Astrocyte (in vitro differentiated cells and primary cell): Measurements from ENCODE around the gene LSM14A. TPM values are rescaled to one million over a fixed set of nuclear protein-coding genes. Genes with fewer than 3 reads are reported as not detected.
A peak's percentile ranks its signal among the peaks of the same experiment; 100 is the strongest.

Experiments
- DNase-seq: peaks from one replicate; pipeline ENCODE4 v3.0.0-alpha.2; 2010; ENCODE audit warnings: low read depth
- FAIRE-seq: peaks from 2 replicates; lab custom pipeline; 2011; peaks lifted over from hg19 to GRCh38; lab: Jason Lieb, UNC
- H2AFZ ChIP-seq: 2 replicates; pipeline ENCODE4 v1.6.0; 2012; ENCODE audit warnings: low read depth, low read length, inconsistent platforms
- H3K27ac ChIP-seq: 2 replicates; pipeline ENCODE4 v1.5.1; 2011; ENCODE audit warnings: low read depth, low read length, inconsistent platforms
- H3K27me3 ChIP-seq: 2 replicates; pipeline ENCODE4 v1.6.0; 2011; ENCODE audit warnings: low read length, inconsistent platforms; ENCODE audit not compliant: insufficient read depth
- H3K36me3 ChIP-seq: 2 replicates; pipeline ENCODE4 v1.5.1; 2011; ENCODE audit warnings: low read length, inconsistent platforms; ENCODE audit not compliant: insufficient read depth
- H3K4me1 ChIP-seq: 2 replicates; pipeline ENCODE4 v1.5.1; 2011; ENCODE audit warnings: low read length, inconsistent platforms; ENCODE audit not compliant: insufficient read depth
- H3K4me2 ChIP-seq: 2 replicates; pipeline ENCODE4 v1.6.0; 2012; ENCODE audit warnings: low read length, inconsistent platforms
- H3K4me3 ChIP-seq: 2 replicates; pipeline ENCODE4 v1.5.1; 2011; ENCODE audit warnings: low read depth, mild to moderate bottlenecking, low read length, inconsistent platforms; ENCODE audit not compliant: insufficient read depth
- H3K79me2 ChIP-seq: 2 replicates; pipeline ENCODE4 v1.6.0; 2012; ENCODE audit warnings: mild to moderate bottlenecking, low read length, inconsistent platforms; ENCODE audit not compliant: insufficient read depth
- H3K9ac ChIP-seq: 2 replicates; pipeline ENCODE4 v1.6.0; 2012; ENCODE audit warnings: mild to moderate bottlenecking, low read length, inconsistent platforms
- H3K9me3 ChIP-seq: 2 replicates; pipeline ENCODE4 v1.5.1; 2012; ENCODE audit warnings: low read depth, mild to moderate bottlenecking, low read length, inconsistent platforms; ENCODE audit not compliant: insufficient read depth
- H4K20me1 ChIP-seq: 2 replicates; pipeline ENCODE4 v1.6.0; 2012; ENCODE audit warnings: low read length, inconsistent platforms; ENCODE audit not compliant: insufficient read depth
- H3K27ac Mint-ChIP-seq: one replicate; pipeline ENCODE4 v1.8.0; 2021; ENCODE audit warnings: mild to moderate bottlenecking, mixed read lengths; ENCODE audit not compliant: unreplicated experiment
- H3K27me3 Mint-ChIP-seq: one replicate; pipeline ENCODE4 v1.8.0; 2021; ENCODE audit warnings: low read depth, mixed read lengths; ENCODE audit not compliant: unreplicated experiment
- H3K36me3 Mint-ChIP-seq: one replicate; pipeline ENCODE4 v1.8.0; 2021; ENCODE audit warnings: low read depth, mixed read lengths; ENCODE audit not compliant: unreplicated experiment
- H3K4me1 Mint-ChIP-seq: one replicate; pipeline ENCODE4 v1.8.0; 2021; ENCODE audit warnings: low read depth, mixed read lengths; ENCODE audit not compliant: unreplicated experiment
- H3K4me3 Mint-ChIP-seq: one replicate; pipeline ENCODE4 v1.8.0; 2021; ENCODE audit warnings: mild to moderate bottlenecking, moderate library complexity, mixed read lengths; ENCODE audit not compliant: unreplicated experiment
- H3K9me3 Mint-ChIP-seq: one replicate; pipeline ENCODE4 v1.8.0; 2021; ENCODE audit warnings: mild to moderate bottlenecking, mixed read lengths; ENCODE audit not compliant: unreplicated experiment
- CTCF ChIP-seq: IDR thresholded peaks from 2 replicates; pipeline ENCODE4 v1.5.1; 2011; ENCODE audit warnings: low read depth, mild to moderate bottlenecking, inconsistent platforms, low read length, moderate library complexity; ENCODE audit not compliant: insufficient read depth
- EZH2 ChIP-seq: IDR thresholded peaks from 2 replicates; pipeline ENCODE4 v1.6.1; 2012; ENCODE audit warnings: mild to moderate bottlenecking, low read length, inconsistent platforms; ENCODE audit not compliant: insufficient read depth
- total RNA-seq: library from RNA; stranded (reverse); gene quantifications from 2 replicates; pipeline ENCODE4 v1.2.1, GENCODE V29; 2021

LSM14A gene
- total RNA-seq, 1 donor from 2014 or later = 88.4 TPM

GRCh38 chr19:34273121-34273520 lies 100.8 kb downstream of the LSM14A start:
- TF ChIP-seq EZH2 (no peak), CTCF (no peak)
- Histone ChIP-seq H3K9ac (peak overlapping the region; percentile 17), H3K79me2 (peaks cover 75% of the 10 kb centered on the region), H3K27me3 (no peaks in the 10 kb centered on the region), H3K9me3 (no peaks in the 10 kb centered on the region), H3K4me1 (peaks cover 47% of the 10 kb centered on the region), H3K4me3 (no peak overlapping the region), H3K4me2 (no peak overlapping the region), H2AFZ (no peak overlapping the region), H4K20me1 (no peaks in the 10 kb centered on the region), H3K36me3 (no peaks in the 10 kb centered on the region), H3K27ac (peak overlapping the region; percentile 96)
- no peak overlapping the region for H3K4me3 Mint-ChIP-seq
- DNase-seq = no peak
- H3K9me3 Mint-ChIP-seq = no peaks in the 10 kb centered on the region
- H3K27ac Mint-ChIP-seq = no peak overlapping the region
- H3K27me3 Mint-ChIP-seq = no peaks in the 10 kb centered on the region
- peaks cover 39% of the 10 kb centered on the region for H3K4me1 Mint-ChIP-seq
- FAIRE-seq = no peak
- H3K36me3 Mint-ChIP-seq = peaks cover 5% of the 10 kb centered on the region

- peaks cover 75% of the 10 kb centered on the region for H3K79me2 ChIP-seq
- Mint-ChIP-seq H3K4me3 (peak overlapping the region; percentile 60), H3K27me3 (no peaks in the 10 kb centered on the region), H3K4me1 (peaks cover 32% of the 10 kb centered on the region), H3K36me3 (peaks cover 4% of the 10 kb centered on the region), H3K27ac (peak overlapping the region; percentile 75), H3K9me3 (no peaks in the 10 kb centered on the region)
- peak overlapping the region; percentile 8 for H2AFZ ChIP-seq
- DNase-seq (peak; percentile 64), FAIRE-seq (peak; percentile 17)
- no peaks in the 10 kb centered on the region for H4K20me1 ChIP-seq
- peaks cover 43% of the 10 kb centered on the region for H3K4me1 ChIP-seq
- TF ChIP-seq CTCF (no peak), EZH2 (no peak)
- peak overlapping the region; percentile 37 for H3K4me3 ChIP-seq
- peak overlapping the region; percentile 84 for H3K4me2 ChIP-seq
- no peaks in the 10 kb centered on the region for H3K27me3 ChIP-seq
- H3K36me3 ChIP-seq = no peaks in the 10 kb centered on the region
- H3K27ac ChIP-seq = peak overlapping the region; percentile 96
- no peaks in the 10 kb centered on the region for H3K9me3 ChIP-seq
- H3K9ac ChIP-seq = peak overlapping the region; percentile 83
These were observed 102.1 kb downstream of the LSM14A start for GRCh38 chr19:34274284-34274826.
